GM12891 (cell line): Measurements from ENCODE around the gene PPP1R12A.

Source experiments
- POLR2A ChIP-seq: IDR thresholded peaks from 2 replicates; pipeline ENCODE4 v1.6.1; 2011; ENCODE audit warnings: low read depth, low read length, control low read depth
- POLR2AphosphoS5 ChIP-seq: IDR thresholded peaks from 2 replicates; pipeline ENCODE4 v1.6.1; 2011; ENCODE audit warnings: low read depth, low read length, control low read depth
- POU2F2 ChIP-seq: IDR thresholded peaks from 2 replicates; pipeline ENCODE4 v1.6.1; 2011; ENCODE audit warnings: low read depth, mild to moderate bottlenecking, control low read depth, low read length, moderate library complexity
- TAF1 ChIP-seq: IDR thresholded peaks from 2 replicates; pipeline ENCODE4 v1.6.1; 2011; ENCODE audit warnings: low read depth, low read length, control low read depth

DNA sequence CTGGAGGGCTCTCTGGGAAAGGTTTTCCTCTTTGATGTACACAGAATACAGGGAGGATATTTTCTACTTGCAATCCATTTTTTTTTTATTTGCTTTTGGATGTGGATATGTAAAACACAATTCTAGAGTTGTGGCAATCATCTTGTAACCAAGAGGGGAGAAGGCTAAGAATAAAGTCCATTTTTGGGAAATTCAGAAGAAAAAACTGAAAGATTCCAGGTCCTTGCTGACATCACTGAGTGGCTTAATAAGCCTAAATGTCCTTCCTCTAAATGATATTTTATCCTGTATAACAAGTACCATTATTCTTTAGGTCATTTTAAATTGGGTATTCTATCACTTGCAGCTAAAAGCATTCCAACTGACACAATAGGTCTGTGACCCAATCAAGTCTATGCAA, 64.0 kb downstream of the PPP1R12A start:
- TF ChIP-seq POLR2A (no peak), POLR2AphosphoS5 (no peak), TAF1 (no peak), POU2F2 (no peak)
